GM10266 (cell line): ENCODE measurements around the gene EXOC4.
"Not testable (repeated sequence)": the region's sequence is repeated elsewhere in the genome, so short reads cannot be mapped to it uniquely, and the experiment has no call there.

ENCODE experiments used
- DNase-seq: peaks from one replicate; pipeline ENCODE4 v3.0.0; 2012; ENCODE audit errors: extremely low spot score
- TF ChIP-seq, protein P1 (sequence below): IDR thresholded peaks from 2 replicates; pipeline ENCODE4 v1.5.1; 2012; ENCODE audit warnings: mild to moderate bottlenecking, low read depth; ENCODE audit not compliant: control insufficient read depth, insufficient read depth; ENCODE audit errors: missing control alignments

Gene EXOC4

DNA sequence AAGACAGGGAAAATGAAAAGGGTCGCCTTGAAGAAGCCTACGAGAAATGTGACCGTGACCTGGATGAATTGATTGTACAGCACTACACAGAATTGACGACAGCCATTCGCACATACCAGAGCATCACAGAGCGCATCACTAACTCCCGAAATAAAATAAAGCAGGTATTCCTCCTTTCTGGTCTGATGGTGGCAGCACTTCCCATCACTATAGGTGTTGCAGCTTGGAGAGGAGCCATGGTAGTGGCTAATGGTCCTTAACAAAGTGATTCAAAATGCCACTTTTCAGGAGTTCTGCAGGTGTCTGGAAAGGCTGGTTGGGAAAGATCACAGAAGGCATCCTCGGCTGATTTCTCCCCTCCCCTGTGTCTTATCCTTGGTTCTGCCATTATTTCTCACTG lies 22.1 kb downstream of the EXOC4 start:
- TF ChIP-seq, protein P1, sequence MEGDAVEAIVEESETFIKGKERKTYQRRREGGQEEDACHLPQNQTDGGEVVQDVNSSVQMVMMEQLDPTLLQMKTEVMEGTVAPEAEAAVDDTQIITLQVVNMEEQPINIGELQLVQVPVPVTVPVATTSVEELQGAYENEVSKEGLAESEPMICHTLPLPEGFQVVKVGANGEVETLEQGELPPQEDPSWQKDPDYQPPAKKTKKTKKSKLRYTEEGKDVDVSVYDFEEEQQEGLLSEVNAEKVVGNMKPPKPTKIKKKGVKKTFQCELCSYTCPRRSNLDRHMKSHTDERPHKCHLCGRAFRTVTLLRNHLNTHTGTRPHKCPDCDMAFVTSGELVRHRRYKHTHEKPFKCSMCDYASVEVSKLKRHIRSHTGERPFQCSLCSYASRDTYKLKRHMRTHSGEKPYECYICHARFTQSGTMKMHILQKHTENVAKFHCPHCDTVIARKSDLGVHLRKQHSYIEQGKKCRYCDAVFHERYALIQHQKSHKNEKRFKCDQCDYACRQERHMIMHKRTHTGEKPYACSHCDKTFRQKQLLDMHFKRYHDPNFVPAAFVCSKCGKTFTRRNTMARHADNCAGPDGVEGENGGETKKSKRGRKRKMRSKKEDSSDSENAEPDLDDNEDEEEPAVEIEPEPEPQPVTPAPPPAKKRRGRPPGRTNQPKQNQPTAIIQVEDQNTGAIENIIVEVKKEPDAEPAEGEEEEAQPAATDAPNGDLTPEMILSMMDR, result no peak
- no peak for DNase-seq

DNA sequence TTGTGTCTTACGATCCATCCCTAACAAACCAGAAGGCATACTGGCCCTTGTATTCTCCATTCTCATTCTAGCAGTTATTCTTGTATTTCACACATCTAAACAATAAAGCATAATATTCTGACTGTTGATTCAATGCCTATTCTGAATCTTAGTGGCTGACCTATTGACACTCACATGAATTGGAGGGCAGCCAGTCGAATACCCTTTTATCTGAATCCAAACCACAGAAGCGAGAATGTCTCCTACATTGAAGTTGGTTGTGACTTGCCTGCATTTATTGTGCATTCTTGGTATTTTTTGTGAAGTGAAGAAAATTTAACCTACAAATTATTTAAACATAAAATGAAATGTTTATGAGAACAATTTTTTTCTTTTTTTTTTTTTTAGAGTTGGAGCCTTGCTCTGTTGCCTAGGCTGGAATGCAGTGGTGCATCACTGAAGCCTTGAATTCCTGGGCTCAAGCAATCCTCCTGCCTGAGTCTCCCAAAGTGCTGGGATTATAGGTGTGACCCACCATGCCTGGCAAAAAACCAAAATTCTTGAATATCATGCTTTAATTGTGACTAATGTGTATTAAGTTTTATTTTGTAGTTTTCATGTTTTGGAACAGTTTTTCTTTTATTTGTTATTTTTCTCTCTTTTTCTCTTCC lies 22.7 kb downstream of the EXOC4 start:
- no peak for DNase-seq
- TF ChIP-seq, protein P1, result no peak

DNA sequence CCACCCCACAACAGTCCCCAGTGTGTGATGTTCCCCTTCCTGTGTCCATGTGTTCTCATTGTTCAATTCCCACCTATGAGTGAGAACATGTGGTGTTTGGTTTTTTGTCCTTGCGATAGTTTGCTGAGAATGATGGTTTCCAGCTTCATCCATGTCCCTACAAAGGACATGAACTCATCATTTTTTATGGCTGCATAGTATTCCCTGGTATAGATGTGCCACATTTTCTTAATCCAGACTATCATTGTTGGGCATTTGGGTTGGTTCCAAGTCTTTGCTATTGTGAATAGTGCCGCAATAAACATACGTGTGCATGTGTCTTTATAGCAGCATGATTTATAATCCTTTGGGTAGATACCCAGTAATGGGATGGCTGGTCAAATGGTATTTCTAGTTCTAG lies 26.1 kb downstream of the EXOC4 start:
- DNase-seq, result not testable (repeated sequence)

DNA sequence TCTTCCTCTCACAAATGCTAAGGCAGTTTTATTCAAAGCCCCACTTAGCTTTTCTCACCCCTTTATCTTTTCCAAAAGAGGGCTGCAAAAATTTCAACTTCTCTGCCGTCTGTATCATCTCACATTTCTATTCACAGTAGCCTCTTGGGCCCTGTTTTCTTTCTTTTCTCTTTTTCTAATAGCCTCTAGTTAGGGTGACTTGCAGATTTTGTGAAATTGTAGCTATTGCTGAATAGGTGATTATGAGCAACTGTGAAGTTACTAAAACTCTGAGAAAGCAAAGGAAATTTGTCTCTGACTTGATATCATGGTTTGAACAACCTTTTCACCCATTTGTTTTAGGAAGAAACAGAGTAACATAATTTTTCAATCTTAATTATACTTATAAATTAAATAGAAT lies 29.2 kb downstream of the EXOC4 start:
- no peak for DNase-seq
- TF ChIP-seq, protein P1, result no peak

DNA sequence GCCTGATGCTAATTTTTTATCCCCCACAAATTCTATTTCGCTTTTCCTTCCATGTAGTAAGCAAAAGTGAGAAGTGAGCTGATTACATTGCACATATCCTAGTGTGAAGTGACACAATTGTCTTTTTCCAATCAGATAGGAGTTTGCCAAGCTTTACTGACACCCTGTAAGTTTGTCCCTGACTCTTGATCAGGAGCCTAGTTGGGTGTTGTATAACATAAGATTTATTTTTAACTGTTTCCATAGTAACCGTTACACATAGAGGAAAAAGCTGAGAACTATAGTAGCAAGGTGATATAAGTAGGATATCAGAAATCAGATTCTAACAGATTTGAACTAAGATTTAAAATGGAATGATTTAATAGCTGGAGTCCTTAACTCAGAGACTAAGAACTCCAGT lies 31.2 kb downstream of the EXOC4 start:
- DNase-seq, result no peak
- TF ChIP-seq, protein P1, result no peak

DNA sequence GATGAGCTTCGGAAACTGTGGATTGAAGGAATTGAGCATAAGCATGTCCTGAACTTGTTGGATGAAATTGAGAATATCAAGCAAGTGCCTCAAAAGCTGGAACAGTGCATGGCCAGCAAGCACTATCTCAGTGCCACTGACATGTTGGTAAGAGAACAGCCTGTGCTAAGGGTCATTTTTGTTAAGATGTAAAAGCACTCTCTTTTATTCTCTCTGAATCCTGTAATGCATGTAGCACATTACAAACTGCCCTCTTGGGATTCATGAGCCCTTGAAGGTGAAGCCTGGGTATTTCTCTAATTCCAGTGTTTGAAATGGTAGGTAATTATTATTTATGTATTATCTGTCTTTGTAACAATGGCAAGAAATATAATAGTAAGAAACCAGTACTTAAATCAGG lies 36.1 kb downstream of the EXOC4 start:
- TF ChIP-seq, protein P1, result no peak
- no peak for DNase-seq

DNA sequence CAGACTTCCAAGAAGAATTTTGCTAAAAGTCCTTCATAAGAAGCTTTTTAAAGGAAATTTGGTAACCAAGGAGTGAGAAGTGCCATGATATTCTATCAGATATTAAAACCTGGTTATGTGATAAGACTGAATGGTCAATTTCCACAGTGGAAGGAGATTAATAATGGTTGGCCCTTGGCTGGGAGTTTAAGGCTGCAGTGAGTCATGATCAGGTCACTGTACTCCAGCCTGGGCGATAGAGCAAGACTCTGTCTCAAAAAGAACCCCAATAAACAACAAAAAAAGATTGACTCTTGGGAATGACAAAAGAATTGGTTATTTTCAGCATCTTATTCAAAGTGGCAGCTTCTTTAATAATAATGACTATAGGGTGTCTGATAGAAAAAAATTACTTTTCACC lies 37.2 kb downstream of the EXOC4 start:
- TF ChIP-seq, protein P1, result no peak
- DNase-seq, result no peak

DNA sequence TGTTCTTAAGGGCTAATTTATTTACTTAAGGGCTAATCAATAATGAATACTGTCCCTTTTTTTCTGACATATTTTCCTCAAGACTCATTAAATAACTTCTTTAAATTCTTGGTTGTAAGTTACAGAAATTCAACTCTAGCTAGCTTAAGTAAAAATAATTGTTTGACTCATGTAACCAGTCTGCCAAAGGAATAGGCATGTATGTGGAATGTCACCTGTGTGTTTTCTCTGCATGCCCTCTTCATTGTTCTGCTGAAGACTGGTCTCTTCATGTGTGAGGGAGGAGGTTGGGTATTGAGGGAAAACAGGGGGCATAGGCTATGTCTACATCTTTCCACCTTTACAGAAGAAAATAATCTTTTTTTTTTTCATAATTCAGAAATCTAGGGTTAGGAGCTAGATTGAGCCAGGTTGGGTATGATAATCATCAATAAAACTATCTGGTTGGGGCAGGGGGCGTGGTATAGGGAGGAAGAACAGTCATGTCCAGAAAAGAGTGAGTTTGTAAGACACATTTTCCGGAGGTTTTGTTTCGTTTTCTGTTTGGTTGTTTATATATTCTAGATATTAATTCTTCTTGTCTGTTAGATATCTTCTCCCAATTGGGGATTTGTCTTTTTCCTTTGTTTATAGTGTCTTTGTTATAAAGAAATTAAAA lies 37.9 kb downstream of the EXOC4 start:
- DNase-seq, result no peak
- TF ChIP-seq, protein P1, result no peak
